Omental fat pad (tissue), 4 donors: ENCODE measurements around the gene NATD1. TPM values are rescaled to one million over a fixed set of nuclear protein-coding genes. Genes with fewer than 3 reads are reported as not detected.

Experiments
- ATAC-seq: fragments of 150-250 bp; one replicate; pipeline ENCODE4 v1.9.1; 2016; ENCODE audit warnings: mild to moderate bottlenecking, moderate library complexity; ENCODE audit not compliant: low FRiP score
- DNase-seq: peaks from one replicate; pipeline ENCODE4 v3.0.0-alpha.2; 2019; ENCODE audit warnings: low spot score
- small RNA-seq: library from RNA; depleted of rRNA; stranded (forward); fragments of <200 nt; gene quantifications from one replicate; pipeline ENCODE3, GENCODE V24; 2016
- total RNA-seq, 4 donors: library from RNA; depleted of rRNA; stranded (reverse); fragments of >200 nt; gene quantifications; one replicate each; pipeline ENCODE4 v1.1.0, GENCODE V29; 2016
- TF ChIP-seq, protein P1 (sequence below), 3 donors: fragments of 450-650 bp; IDR thresholded peaks; one replicate each; pipeline ENCODE4 v1.5.1; 2016 to 2017; ENCODE audit warnings: antibody characterized with exemption in 3 of 3, mild to moderate bottlenecking in 3 of 3, moderate library complexity in 2 of 3

The NATD1 gene
- total RNA-seq, 4 donors from 2014 or later: 7.5 to 19.1 (median 9.6) TPM

DNA sequence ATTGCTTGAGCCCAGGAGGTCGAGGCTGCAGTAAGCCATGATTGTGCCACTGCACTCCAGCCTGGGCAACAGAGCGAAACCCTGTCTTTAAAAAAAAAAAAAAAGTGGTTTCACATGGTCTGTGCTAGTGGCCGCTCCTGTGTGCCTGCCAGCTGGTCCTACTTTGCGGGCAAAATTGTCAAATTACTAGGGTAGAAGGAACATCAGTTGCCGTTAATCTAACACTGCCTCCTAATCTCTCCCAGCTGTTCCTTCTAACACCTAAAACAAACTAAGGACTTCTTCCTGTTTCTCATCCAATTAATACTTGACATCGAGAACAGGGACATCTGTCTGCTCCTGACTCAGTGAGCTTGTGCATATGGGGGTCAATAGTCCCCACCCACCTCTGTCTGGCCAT lies 63.1 kb downstream of the NATD1 start:
- ATAC-seq (no peak), DNase-seq (no peak)
- TF ChIP-seq, protein P1, sequence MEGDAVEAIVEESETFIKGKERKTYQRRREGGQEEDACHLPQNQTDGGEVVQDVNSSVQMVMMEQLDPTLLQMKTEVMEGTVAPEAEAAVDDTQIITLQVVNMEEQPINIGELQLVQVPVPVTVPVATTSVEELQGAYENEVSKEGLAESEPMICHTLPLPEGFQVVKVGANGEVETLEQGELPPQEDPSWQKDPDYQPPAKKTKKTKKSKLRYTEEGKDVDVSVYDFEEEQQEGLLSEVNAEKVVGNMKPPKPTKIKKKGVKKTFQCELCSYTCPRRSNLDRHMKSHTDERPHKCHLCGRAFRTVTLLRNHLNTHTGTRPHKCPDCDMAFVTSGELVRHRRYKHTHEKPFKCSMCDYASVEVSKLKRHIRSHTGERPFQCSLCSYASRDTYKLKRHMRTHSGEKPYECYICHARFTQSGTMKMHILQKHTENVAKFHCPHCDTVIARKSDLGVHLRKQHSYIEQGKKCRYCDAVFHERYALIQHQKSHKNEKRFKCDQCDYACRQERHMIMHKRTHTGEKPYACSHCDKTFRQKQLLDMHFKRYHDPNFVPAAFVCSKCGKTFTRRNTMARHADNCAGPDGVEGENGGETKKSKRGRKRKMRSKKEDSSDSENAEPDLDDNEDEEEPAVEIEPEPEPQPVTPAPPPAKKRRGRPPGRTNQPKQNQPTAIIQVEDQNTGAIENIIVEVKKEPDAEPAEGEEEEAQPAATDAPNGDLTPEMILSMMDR (IDR thresholded peaks at IDR 0.05): no peak

DNA sequence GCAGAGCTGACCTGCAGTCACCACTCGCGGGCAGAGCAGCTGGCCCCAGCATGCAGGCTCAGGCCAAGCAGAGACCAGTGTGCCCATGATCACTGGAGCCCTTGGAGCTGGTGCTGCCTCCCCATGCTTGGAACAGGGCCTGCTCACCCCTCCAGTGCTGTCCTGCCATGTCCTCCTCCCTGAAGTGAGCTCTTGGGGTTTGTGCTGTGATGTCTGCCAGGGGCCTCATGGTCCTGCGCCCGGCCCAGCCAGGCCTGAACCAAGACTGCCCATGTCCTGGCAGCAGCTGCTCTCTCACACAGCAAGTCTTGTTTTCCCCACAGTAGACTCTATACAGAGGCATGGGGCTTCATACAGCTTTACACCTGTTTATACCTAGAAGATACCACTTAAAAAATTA lies 63.8 kb downstream of the NATD1 start:
- ATAC-seq (no peak), DNase-seq (no peak)
- TF ChIP-seq, protein P1 (IDR thresholded peaks at IDR 0.05): no peak

Small RNAs within 50 kb of the gene (small RNA-seq; reads per million reads assigned to genes)
- not detected for gene RN7SL426P

Other genes starting within 250 kb of the NATD1 start
- gene USP22, start 210.4 kb downstream of the NATD1 start, total RNA-seq: 100 to 1,000 TPM in 3 of 4 donors, 10 to 100 TPM in 1; 99.1 to 121 (median 109) TPM
- 10 to 100 TPM; 33.6 to 55.6 (median 46.5) TPM for gene DHRS7B, start 126.4 kb downstream of the NATD1 start, total RNA-seq
- gene TMEM11, start 39.2 kb downstream of the NATD1 start, total RNA-seq: 10 to 100 TPM; 24.9 to 41.3 (median 34.0) TPM
- gene MAP2K3, start 31.3 kb upstream of the NATD1 start, total RNA-seq: 100 to 1,000 TPM in 1 of 4 donors, 10 to 100 TPM in 3; 36.8 to 170 (median 58.5) TPM
- 1 to 10 TPM; 1.5 to 3.2 (median 2.5) TPM for gene KCNJ12, start 122.9 kb upstream of the NATD1 start, total RNA-seq